Spleen (tissue), 11 donors: ENCODE results near the gene NCF2. TPM values are rescaled to one million over a fixed set of nuclear protein-coding genes. Genes with fewer than 3 reads are reported as not detected.

ENCODE experiments used
- DNase-seq: peaks from one replicate; pipeline ENCODE4 v3.0.0-alpha.2; 2020
- H3K27ac ChIP-seq, 8 donors: fragments of 200-600 bp; sonication (generic) in 7 of 8; 1 replicate in 4 of 8; 2 replicates in 4 of 8; pipeline versions ENCODE4 v1.5.0 to v1.8.0; 2016 to 2021; ENCODE audit warnings: inconsistent platforms in 4 of 8, mild to moderate bottlenecking in 4 of 8, moderate library complexity in 1 of 8
- H3K27me3 ChIP-seq, 7 donors: fragments of 200-600 bp; sonication (generic) in 6 of 7; replicated peaks in 1 of 7; 1 replicate in 4 of 7; 2 replicates in 3 of 7; pipeline versions ENCODE4 v1.5.0 to v1.8.0; 2016 to 2021; ENCODE audit warnings: inconsistent platforms in 3 of 7, mild to moderate bottlenecking in 1 of 7
- H3K36me3 ChIP-seq, 6 donors: fragments of 200-600 bp; sonication (generic) in 5 of 6; 1 replicate in 4 of 6; 2 replicates in 2 of 6; pipeline versions ENCODE4 v1.5.0 to v1.8.0; 2016 to 2021; ENCODE audit warnings: inconsistent platforms in 2 of 6
- H3K4me1 ChIP-seq, 6 donors: fragments of 200-600 bp; sonication (generic) in 5 of 6; 1 replicate in 3 of 6; 2 replicates in 3 of 6; pipeline versions ENCODE4 v1.5.0 to v1.8.0; 2016 to 2021; ENCODE audit warnings: inconsistent platforms in 3 of 6
- H3K4me3 ChIP-seq, 8 donors: fragments of 200-600 bp; sonication (generic) in 7 of 8; 1 replicate in 4 of 8; 2 replicates in 4 of 8; pipeline versions ENCODE4 v1.5.0 to v1.8.0; 2016 to 2021; ENCODE audit warnings: inconsistent platforms in 4 of 8, mild to moderate bottlenecking in 4 of 8, moderate library complexity in 2 of 8
- H3K9me3 ChIP-seq, 8 donors: fragments of 200-600 bp; sonication (generic) in 7 of 8; 1 replicate in 4 of 8; 2 replicates in 4 of 8; pipeline versions ENCODE4 v1.5.0 to v1.8.0; 2016 to 2021; ENCODE audit warnings: inconsistent platforms in 4 of 8
- CTCF ChIP-seq, 11 experiments: fragments of 200-600 bp in 7 of 11; fragments of 450-650 bp in 4 of 11; sonication (generic) in 4 of 11; IDR thresholded peaks in 8 of 11; conservative IDR thresholded peaks in 3 of 11; 1 replicate in 7 of 11; 2 replicates in 4 of 11; pipeline versions ENCODE4 v1.4.0 to v1.8.0; 2016 to 2021; ENCODE audit warnings: antibody characterized with exemption in 11 of 11, inconsistent platforms in 4 of 11, mild to moderate bottlenecking in 1 of 11
- POLR2A ChIP-seq, 3 donors: fragments of 450-650 bp; IDR thresholded peaks; one replicate each; pipeline ENCODE4 v1.5.1; 2017; ENCODE audit warnings: antibody characterized with exemption in 3 of 3, mild to moderate bottlenecking in 1 of 3
- POLR2AphosphoS5 ChIP-seq, 3 donors: sonication (generic); formaldehyde crosslinking; IDR thresholded peaks; one replicate each; pipeline ENCODE4 v1.5.1; 2017; ENCODE audit warnings: antibody characterized with exemption in 3 of 3
- WGBS, 5 donors: extraction: QIAGEN DNeasy Blood & Tissue Kit in 3 of 5; methylation state at CpG; one replicate each; pipeline versions ENCODE4 v1.1.5 to v1.1.7; 2013 to 2018; 5-methylcytosine and 5-hydroxymethylcytosine counted together
- intact Hi-C: fragments of 100-400 bp; cut with DNase I; formaldehyde crosslinking; loops from one replicate; pipeline ENCODE4 v1.15.0; 2023; ENCODE audit warnings: low total_unique reads
- polyA plus RNA-seq, 3 donors: library from polyadenylated mRNA; stranded (reverse); fragments of 200-250 nt; gene quantifications; one replicate each; pipeline ENCODE4 v1.2.1, GENCODE V29; 2013
- total RNA-seq, 7 donors: library from RNA; depleted of rRNA in 3 of 7; stranded (reverse); fragments of >200 nt in 3 of 7; fragmentation: NEBNext Ultra II Directional in 4 of 7; extraction: Animal tissue kit (Norgen Biotek cat#: 25700) in 4 of 7; gene quantifications; one replicate each; pipeline versions ENCODE4 v1.1.0 to v1.2.1, GENCODE V29; 2016 to 2021
- donor health status: healthy with polysubstance abuse.
- donor health status: DM: no; HTN: no; CAD: no; lungs with moderate emphysema.
- donor health status: DM: no; HTN: no; CAD: no.
- donor health status: Bipolar disorder and iron deficiency.
- donor health status: healthy.
- donor health status: DM: no; HTN: no; CAD: no.
- donor health status: DM: yes; HTN: yes; CAD: no.

NCF2 gene
- total and polyA plus RNA-seq, 10 donors: 14.9 to 232 (median 99.0) TPM

GRCh38 chr1:183597656-183598347 lies 7.5 kb upstream of the NCF2 start:
- intact Hi-C loops: no loop called here
- Histone ChIP-seq H3K36me3 (no peaks in the 10 kb centered on the region), H3K27me3 (no peaks in the 10 kb centered on the region), H3K4me3 (no peak overlapping the region), H3K4me1 (peaks cover 0 to 43% (median 17%) of the 10 kb centered on the region in 6 donors), H3K27ac (peak overlapping the region in 2 of 8 donors; percentile 22 to 94), H3K9me3 (no peaks in the 10 kb centered on the region)
- TF ChIP-seq POLR2A (IDR thresholded peaks at IDR 0.05) (no peak), POLR2AphosphoS5 (IDR thresholded peaks at IDR 0.05) (no peak), CTCF (IDR thresholded peaks at IDR 0.05 in 8 of 11, conservative IDR thresholded peaks at IDR 0.05 in 3 of 11) (no peak)
- DNase-seq: no peak
- WGBS, 5 donors: 82 to 89% (median 84%) methylated on average over 5 of the region's 5 CpGs

- TF ChIP-seq CTCF (IDR thresholded peaks at IDR 0.05 in 8 of 11, conservative IDR thresholded peaks at IDR 0.05 in 3 of 11) (no peak), POLR2AphosphoS5 (IDR thresholded peaks at IDR 0.05) (no peak), POLR2A (IDR thresholded peaks at IDR 0.05) (no peak)
- H3K4me1 ChIP-seq: peaks cover 0 to 46% (median 24%) of the 10 kb centered on the region in 6 donors
- no peak overlapping the region for H3K27ac ChIP-seq
- no peaks in the 10 kb centered on the region for H3K36me3 ChIP-seq
- 82 to 93% (median 87%) methylated on average over 5 of the region's 5 CpGs for WGBS, 5 donors
- H3K4me3 ChIP-seq: no peak overlapping the region
- no peak for DNase-seq
- no peaks in the 10 kb centered on the region for H3K27me3 ChIP-seq
- H3K9me3 ChIP-seq: no peaks in the 10 kb centered on the region
- intact Hi-C loops: no loop called here
Measured at GRCh38 chr1:183596500-183596899, 6.2 kb upstream of the NCF2 start.

GRCh38 chr1:183595537-183595936 lies 5.3 kb upstream of the NCF2 start:
- Histone ChIP-seq H3K4me1 (peaks cover 2 to 50% (median 33%) of the 10 kb centered on the region in 6 donors), H3K36me3 (no peaks in the 10 kb centered on the region)

More at GRCh38 chr1:183595537-183595936, 5.3 kb upstream of the NCF2 start:
- intact Hi-C loops: no loop called here
- WGBS, 5 donors: 90 to 100% (median 100%) methylated on average over 2 of the region's 2 CpGs
- DNase-seq: no peak
- Histone ChIP-seq H3K27me3 (no peaks in the 10 kb centered on the region), H3K4me3 (no peak overlapping the region), H3K9me3 (no peaks in the 10 kb centered on the region), H3K27ac (no peak overlapping the region)
- TF ChIP-seq CTCF (IDR thresholded peaks at IDR 0.05 in 8 of 11, conservative IDR thresholded peaks at IDR 0.05 in 3 of 11) (no peak), POLR2A (IDR thresholded peaks at IDR 0.05) (no peak), POLR2AphosphoS5 (IDR thresholded peaks at IDR 0.05) (no peak)
